ENCODE measurements around the gene CDC27. TPM values are rescaled to one million over a fixed set of nuclear protein-coding genes. Genes with fewer than 3 reads are reported as not detected.

Gene CDC27
- total and polyA plus RNA-seq, 2 of the 4 experiments (the other 2 are of a cell fraction): 47.7 to 190 TPM

GRCh38 chr17:47208744-47209488 lies 19.8 kb upstream of the CDC27 start, which contains the start of gene MYL4 (continued):
- TF ChIP-seq CTCF (conservative IDR thresholded peaks at IDR 0.05; ENCODE audit: low read depth, low read length): no peak
- TF ChIP-seq RFX5 (IDR thresholded peaks at IDR 0.05; ENCODE audit: low read depth, low read length): no peak
